ENCODE results near the gene GRIP1. TPM values are rescaled to one million over a fixed set of nuclear protein-coding genes. Genes with fewer than 3 reads are reported as not detected.

GRIP1 gene
- total RNA-seq, 4 donors from 2014 or later = 0.85 to 1.8 TPM; not detected in 2

DNA sequence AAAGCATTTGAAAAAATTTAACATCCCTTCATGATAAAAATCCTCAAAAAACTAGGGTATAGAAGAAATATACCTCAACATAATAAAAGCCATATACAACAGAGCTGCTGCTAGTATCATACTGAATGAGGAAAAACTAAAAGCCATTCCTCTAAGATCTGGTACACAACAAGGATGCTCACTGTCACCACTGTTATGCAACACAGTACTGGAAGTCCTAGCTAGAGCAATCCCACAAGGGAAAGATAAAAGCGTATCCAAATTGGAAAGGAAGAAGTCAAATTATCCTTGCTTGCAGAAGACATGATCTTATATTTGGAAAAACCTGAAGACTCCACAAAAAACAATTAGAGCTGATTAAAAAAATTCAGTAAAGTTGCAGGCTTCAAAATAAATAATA lies 261.7 kb downstream of the GRIP1 start:
- TF ChIP-seq, protein P1, sequence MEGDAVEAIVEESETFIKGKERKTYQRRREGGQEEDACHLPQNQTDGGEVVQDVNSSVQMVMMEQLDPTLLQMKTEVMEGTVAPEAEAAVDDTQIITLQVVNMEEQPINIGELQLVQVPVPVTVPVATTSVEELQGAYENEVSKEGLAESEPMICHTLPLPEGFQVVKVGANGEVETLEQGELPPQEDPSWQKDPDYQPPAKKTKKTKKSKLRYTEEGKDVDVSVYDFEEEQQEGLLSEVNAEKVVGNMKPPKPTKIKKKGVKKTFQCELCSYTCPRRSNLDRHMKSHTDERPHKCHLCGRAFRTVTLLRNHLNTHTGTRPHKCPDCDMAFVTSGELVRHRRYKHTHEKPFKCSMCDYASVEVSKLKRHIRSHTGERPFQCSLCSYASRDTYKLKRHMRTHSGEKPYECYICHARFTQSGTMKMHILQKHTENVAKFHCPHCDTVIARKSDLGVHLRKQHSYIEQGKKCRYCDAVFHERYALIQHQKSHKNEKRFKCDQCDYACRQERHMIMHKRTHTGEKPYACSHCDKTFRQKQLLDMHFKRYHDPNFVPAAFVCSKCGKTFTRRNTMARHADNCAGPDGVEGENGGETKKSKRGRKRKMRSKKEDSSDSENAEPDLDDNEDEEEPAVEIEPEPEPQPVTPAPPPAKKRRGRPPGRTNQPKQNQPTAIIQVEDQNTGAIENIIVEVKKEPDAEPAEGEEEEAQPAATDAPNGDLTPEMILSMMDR (IDR thresholded peaks at IDR 0.05; ENCODE audit: low read depth) = no peak

DNA sequence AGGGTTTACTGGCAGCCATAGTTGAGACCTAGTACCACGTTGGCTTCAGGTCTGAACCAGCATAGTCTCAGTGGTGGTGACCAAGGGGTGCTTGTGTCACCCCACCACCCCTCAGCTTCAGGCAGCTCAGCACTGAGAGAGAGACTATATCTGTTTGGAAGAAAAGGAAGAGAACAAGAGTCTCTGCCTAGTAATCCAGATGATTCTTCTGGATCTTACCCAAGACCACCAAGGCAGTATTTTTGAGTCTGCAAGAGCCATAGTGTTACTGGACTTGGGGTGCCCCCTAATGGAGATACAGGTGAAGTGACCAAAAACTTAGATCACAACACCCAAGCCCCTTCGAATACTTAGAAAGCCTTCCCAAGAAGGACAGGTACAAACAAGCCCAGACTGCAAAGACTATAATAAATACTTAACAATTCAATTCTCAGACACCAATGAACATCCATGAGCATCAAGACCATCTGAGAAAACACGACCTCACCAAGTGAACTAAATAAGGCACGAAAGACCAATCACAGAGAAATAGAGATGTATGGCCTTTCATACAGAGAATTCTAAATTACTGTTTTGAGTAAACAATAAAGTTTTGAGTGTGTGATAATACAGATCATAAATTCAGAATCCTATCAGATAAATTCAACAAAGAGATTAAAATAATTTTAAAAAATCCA lies 269.5 kb downstream of the GRIP1 start:
- TF ChIP-seq, protein P1 (IDR thresholded peaks at IDR 0.05; ENCODE audit: low read depth) = no peak

DNA sequence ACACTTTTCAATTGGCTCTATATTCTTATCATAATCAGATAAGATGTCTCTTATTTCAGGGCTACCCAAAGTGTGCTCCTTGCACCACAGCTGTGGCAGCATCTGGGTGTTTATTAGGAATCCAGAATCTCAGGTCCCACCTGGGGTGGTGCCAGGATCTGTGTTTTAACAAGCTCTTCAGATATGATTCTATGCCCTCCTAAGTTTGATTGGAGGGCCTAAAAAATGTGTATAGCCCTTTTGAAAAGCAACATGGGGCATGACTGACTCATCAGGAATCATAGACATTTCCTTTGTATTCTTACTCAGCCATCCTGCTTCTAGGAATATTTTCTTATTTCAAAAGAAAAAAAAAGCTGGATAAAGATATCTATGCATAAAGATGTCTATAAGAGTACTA lies 273.5 kb downstream of the GRIP1 start:
- TF ChIP-seq, protein P1 (IDR thresholded peaks at IDR 0.05; ENCODE audit: low read depth) = no peak

DNA sequence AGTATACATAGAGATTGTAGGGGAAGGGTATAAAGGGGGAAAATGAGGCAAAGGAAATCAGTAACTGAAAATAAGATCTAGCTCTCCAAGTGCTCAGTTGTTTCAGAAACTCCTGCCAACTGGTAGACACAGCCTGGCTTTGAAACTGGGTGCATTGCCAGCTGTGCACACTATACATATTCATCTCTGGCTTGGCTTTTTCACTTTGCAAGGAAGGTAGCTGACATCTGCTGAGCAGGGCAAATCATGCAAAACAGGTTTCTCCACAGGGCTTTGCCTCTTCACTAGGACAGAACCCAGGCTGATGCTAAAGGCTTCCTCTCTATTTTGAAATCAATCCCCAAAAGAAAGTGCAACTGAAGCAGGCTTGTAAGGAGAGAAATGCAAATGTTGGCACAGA lies 275.1 kb downstream of the GRIP1 start:
- TF ChIP-seq, protein P1 (IDR thresholded peaks at IDR 0.05; ENCODE audit: low read depth) = no peak

DNA sequence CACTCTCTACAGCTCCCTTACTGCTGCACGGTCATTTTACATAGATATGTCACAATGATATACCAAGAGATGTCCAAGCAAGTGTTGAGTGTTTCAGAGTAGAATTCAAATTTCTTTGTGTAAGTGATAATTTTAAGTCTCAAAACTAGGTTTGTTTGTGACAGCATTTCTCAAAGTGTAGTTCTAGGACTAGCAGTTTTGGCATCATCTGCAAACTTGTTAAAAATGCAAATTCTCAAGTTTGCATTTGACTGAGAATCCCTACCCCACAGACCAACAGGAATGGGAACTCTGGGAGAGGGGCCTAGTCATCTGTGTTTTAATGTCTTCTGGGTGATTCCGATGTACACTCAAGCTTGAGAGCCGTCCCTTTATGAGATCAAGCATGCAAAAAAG lies 279.0 kb downstream of the GRIP1 start:
- TF ChIP-seq, protein P1 (IDR thresholded peaks at IDR 0.05; ENCODE audit: low read depth) = no peak

DNA sequence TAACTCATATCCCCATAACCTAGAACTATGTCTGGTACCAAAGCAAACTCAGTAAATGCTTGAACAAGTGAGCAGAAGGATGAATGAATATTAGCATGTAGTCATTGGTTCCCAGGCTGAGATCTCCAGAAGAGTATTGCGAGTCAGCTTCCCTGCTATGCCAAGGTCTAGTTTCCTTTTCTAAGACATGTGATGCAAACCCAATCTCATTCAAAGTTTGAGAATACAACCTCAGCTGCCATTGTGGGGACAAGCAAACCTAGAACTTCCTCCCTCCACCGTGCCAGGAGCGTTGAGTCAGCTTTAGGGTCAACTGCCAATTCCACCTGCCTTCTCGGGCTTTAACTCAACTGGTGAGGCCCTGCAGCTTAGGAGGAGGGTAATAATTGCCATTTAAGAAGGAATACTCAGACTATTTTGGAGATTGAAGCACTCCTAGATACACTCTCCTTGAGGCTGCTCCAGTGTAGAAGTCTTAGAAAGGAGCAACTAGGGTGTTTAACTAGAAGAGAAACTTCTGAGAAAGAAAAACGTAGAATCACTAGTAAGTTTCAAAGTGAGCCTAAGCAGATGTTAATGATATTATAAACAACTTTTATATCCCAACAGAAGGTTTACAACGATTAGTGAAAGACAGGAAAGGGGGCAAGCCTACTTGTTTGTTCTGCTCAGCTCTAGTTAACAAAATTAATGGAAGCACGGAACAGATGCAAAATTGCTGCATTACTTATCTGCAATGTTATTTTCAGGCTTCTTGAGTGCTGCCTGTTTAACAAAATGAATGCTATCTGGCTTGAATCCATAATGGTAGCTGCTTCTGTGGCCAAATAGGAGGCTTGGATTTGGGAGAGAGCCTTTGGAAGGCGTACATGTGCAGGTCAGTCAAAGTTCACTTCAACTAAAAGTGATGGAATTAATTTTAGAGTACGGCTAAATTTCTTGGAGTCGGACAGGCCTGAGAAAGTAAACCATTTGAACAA lies 279.7 kb downstream of the GRIP1 start:
- TF ChIP-seq, protein P1 (IDR thresholded peaks at IDR 0.05; ENCODE audit: low read depth) = no peak

All from subcutaneous adipose tissue (tissue), 4 donors.